Activated T-cell treated with anti-CD3 and anti-CD28 coated beads, Interleukin-2, amount 50 U/mL, for 24 hours (primary cell): Measurements from ENCODE around the gene TBC1D22A.

Experiments
- DNase-seq: peaks from one replicate; pipeline ENCODE4 v3.0.0-alpha.2; 2020
- H3K27ac Mint-ChIP-seq: 2 replicates; pipeline ENCODE4 v1.8.0; 2020; ENCODE audit warnings: mild to moderate bottlenecking, mixed read lengths
- H3K27me3 Mint-ChIP-seq: 2 replicates; pipeline ENCODE4 v1.8.0; 2020; ENCODE audit warnings: mixed read lengths
- H3K36me3 Mint-ChIP-seq: 2 replicates; pipeline ENCODE4 v1.8.0; 2020; ENCODE audit warnings: low read depth, mixed read lengths
- H3K4me1 Mint-ChIP-seq: 2 replicates; pipeline ENCODE4 v1.8.0; 2020; ENCODE audit warnings: low read depth, mixed read lengths
- H3K4me3 Mint-ChIP-seq: 2 replicates; pipeline ENCODE4 v1.8.0; 2020; ENCODE audit warnings: mild to moderate bottlenecking, moderate library complexity, mixed read lengths
- H3K9me3 Mint-ChIP-seq: 2 replicates; pipeline ENCODE4 v1.8.0; 2020; ENCODE audit warnings: mixed read lengths

The TBC1D22A gene

GRCh38 chr22:47035425-47035881 is 273.0 kb downstream of the TBC1D22A start:
- peaks cover 4% of the 10 kb centered on the region for H3K4me1 Mint-ChIP-seq
- H3K27ac Mint-ChIP-seq = no peak overlapping the region
- DNase-seq = no peak
- peaks cover 45% of the 10 kb centered on the region for H3K36me3 Mint-ChIP-seq
- no peaks in the 10 kb centered on the region for H3K9me3 Mint-ChIP-seq
- H3K27me3 Mint-ChIP-seq = no peaks in the 10 kb centered on the region
- H3K4me3 Mint-ChIP-seq = no peak overlapping the region

GRCh38 chr22:47036352-47036751 is 273.9 kb downstream of the TBC1D22A start:
- H3K9me3 Mint-ChIP-seq = no peaks in the 10 kb centered on the region
- no peaks in the 10 kb centered on the region for H3K27me3 Mint-ChIP-seq
- H3K4me1 Mint-ChIP-seq = peaks cover 6% of the 10 kb centered on the region
- H3K4me3 Mint-ChIP-seq = no peak overlapping the region
- H3K36me3 Mint-ChIP-seq = peaks cover 43% of the 10 kb centered on the region
- H3K27ac Mint-ChIP-seq = peak overlapping the region; percentile 50
- DNase-seq = no peak

- Mint-ChIP-seq H3K9me3 (no peaks in the 10 kb centered on the region), H3K27me3 (no peaks in the 10 kb centered on the region), H3K4me1 (peaks cover 8% of the 10 kb centered on the region), H3K27ac (no peak overlapping the region), H3K36me3 (peaks cover 41% of the 10 kb centered on the region), H3K4me3 (no peak overlapping the region)
- no peak for DNase-seq
Measured at GRCh38 chr22:47036936-47037485, 274.6 kb downstream of the TBC1D22A start.

GRCh38 chr22:47038206-47038835 is 275.9 kb downstream of the TBC1D22A start:
- DNase-seq = no peak
- Mint-ChIP-seq H3K27ac (no peak overlapping the region), H3K36me3 (peaks cover 42% of the 10 kb centered on the region), H3K27me3 (no peaks in the 10 kb centered on the region), H3K9me3 (no peaks in the 10 kb centered on the region), H3K4me3 (no peak overlapping the region), H3K4me1 (peaks cover 20% of the 10 kb centered on the region)

GRCh38 chr22:47039356-47039755 is 276.9 kb downstream of the TBC1D22A start:
- DNase-seq = no peak
- Mint-ChIP-seq H3K9me3 (no peaks in the 10 kb centered on the region), H3K27me3 (no peaks in the 10 kb centered on the region), H3K36me3 (peaks cover 39% of the 10 kb centered on the region), H3K27ac (no peak overlapping the region), H3K4me3 (no peak overlapping the region), H3K4me1 (peaks cover 29% of the 10 kb centered on the region)

GRCh38 chr22:47040486-47041270 is 278.2 kb downstream of the TBC1D22A start:
- Mint-ChIP-seq H3K4me3 (no peak overlapping the region), H3K9me3 (no peaks in the 10 kb centered on the region), H3K4me1 (peaks cover 36% of the 10 kb centered on the region), H3K36me3 (peaks cover 36% of the 10 kb centered on the region), H3K27me3 (no peaks in the 10 kb centered on the region), H3K27ac (no peak overlapping the region)
- DNase-seq = no peak

GRCh38 chr22:47041271-47042115 is 279.0 kb downstream of the TBC1D22A start:
- no peaks in the 10 kb centered on the region for H3K27me3 Mint-ChIP-seq
- H3K4me1 Mint-ChIP-seq = peaks cover 39% of the 10 kb centered on the region
- no peak overlapping the region for H3K27ac Mint-ChIP-seq
- no peak overlapping the region for H3K4me3 Mint-ChIP-seq
- H3K36me3 Mint-ChIP-seq = peaks cover 33% of the 10 kb centered on the region
- H3K9me3 Mint-ChIP-seq = no peaks in the 10 kb centered on the region
- DNase-seq = no peak

GRCh38 chr22:47042116-47042825 is 279.8 kb downstream of the TBC1D22A start:
- H3K4me3 Mint-ChIP-seq = no peak overlapping the region
- H3K9me3 Mint-ChIP-seq = no peaks in the 10 kb centered on the region
- peaks cover 42% of the 10 kb centered on the region for H3K4me1 Mint-ChIP-seq
- H3K27ac Mint-ChIP-seq = peak overlapping the region; percentile 7
- H3K36me3 Mint-ChIP-seq = peaks cover 27% of the 10 kb centered on the region
- no peak for DNase-seq
- no peaks in the 10 kb centered on the region for H3K27me3 Mint-ChIP-seq

- H3K4me3 Mint-ChIP-seq = no peak overlapping the region
- DNase-seq = no peak
- H3K36me3 Mint-ChIP-seq = peaks cover 23% of the 10 kb centered on the region
- H3K27me3 Mint-ChIP-seq = no peaks in the 10 kb centered on the region
- peak overlapping the region; percentile 52 for H3K27ac Mint-ChIP-seq
- peaks cover 43% of the 10 kb centered on the region for H3K4me1 Mint-ChIP-seq
- H3K9me3 Mint-ChIP-seq = no peaks in the 10 kb centered on the region
Measured at GRCh38 chr22:47042861-47043496, 280.5 kb downstream of the TBC1D22A start.

- Mint-ChIP-seq H3K27me3 (no peaks in the 10 kb centered on the region), H3K27ac (peak overlapping the region; percentile 52), H3K4me1 (peaks cover 42% of the 10 kb centered on the region), H3K9me3 (no peaks in the 10 kb centered on the region), H3K36me3 (peaks cover 13% of the 10 kb centered on the region), H3K4me3 (no peak overlapping the region)
- no peak for DNase-seq
Measured at GRCh38 chr22:47043835-47044721, 281.6 kb downstream of the TBC1D22A start.

- Mint-ChIP-seq H3K27ac (peak overlapping the region; percentile 1), H3K4me3 (no peak overlapping the region)
Measured at GRCh38 chr22:47044722-47045535, 282.5 kb downstream of the TBC1D22A start.

GRCh38 chr22:47045691-47046410 is 283.4 kb downstream of the TBC1D22A start:
- H3K4me1 Mint-ChIP-seq = peaks cover 45% of the 10 kb centered on the region
- H3K9me3 Mint-ChIP-seq = no peaks in the 10 kb centered on the region
- no peak overlapping the region for H3K27ac Mint-ChIP-seq
- no peaks in the 10 kb centered on the region for H3K27me3 Mint-ChIP-seq
- H3K4me3 Mint-ChIP-seq = no peak overlapping the region
- peaks cover 5% of the 10 kb centered on the region for H3K36me3 Mint-ChIP-seq
- DNase-seq = no peak

More at GRCh38 chr22:47044722-47045535, 282.5 kb downstream of the TBC1D22A start:
- DNase-seq = no peak
- Mint-ChIP-seq H3K27me3 (no peaks in the 10 kb centered on the region), H3K9me3 (no peaks in the 10 kb centered on the region), H3K4me1 (peaks cover 46% of the 10 kb centered on the region), H3K36me3 (peaks cover 8% of the 10 kb centered on the region)
